Activated naive CD8-positive, alpha-beta T cell treated with anti-CD3 and anti-CD28 coated beads, Interleukin-2, amount 50 U/mL, for 16 hours (primary cell): ENCODE measurements around the gene QRFPR.
"Not testable (repeated sequence)": the region's sequence is repeated elsewhere in the genome, so short reads cannot be mapped to it uniquely, and the experiment has no call there.

Experiments used
- DNase-seq: peaks from one replicate; pipeline ENCODE4 v3.0.0-alpha.2; 2020; ENCODE audit warnings: low read depth, low spot score

QRFPR gene

GRCh38 chr4:121339824-121340223, 41.0 kb downstream of the QRFPR start:
- DNase-seq = no peak

GRCh38 chr4:121339307-121339706, 41.5 kb downstream of the QRFPR start:
- DNase-seq = no peak

DNA sequence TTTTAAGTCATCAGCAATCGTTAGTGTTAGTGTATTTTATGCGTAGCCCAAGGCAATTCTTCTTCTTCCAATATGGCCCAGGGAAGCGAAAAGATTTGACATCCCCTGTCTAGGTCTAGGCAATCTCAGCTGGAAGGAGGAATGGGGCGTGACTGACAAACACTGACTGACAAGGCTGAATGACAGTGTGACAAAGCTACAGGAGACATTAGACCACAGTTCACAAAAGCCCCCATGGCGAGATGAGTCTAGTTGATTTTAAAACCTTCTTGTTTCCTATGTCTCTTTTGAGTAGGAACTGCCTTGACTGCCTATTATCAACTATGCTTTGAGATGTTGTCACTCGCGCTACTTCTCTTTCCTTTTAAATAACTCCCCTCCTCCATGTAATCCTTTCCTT, 42.3 kb downstream of the QRFPR start:
- DNase-seq = no peak

DNA sequence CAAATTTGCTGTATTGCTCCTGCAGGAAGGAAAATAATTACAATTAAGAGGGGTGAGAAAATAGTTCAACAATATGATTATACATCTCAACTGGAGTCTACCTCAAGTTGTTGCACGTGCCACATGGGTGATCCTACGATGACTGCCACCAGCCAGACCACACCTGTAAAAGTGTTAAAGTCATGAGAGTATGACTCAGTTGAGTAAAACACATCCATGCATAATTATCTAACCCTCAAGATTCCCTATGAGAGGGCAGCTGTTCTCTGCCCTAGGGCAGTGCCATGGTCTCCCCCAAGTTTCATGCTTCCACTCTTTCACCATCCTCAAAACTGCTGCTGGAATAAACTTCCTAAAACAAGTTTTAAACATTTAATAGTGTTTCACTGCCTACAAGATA, 44.1 kb downstream of the QRFPR start:
- DNase-seq = no peak

GRCh38 chr4:121330180-121330665, 50.6 kb downstream of the QRFPR start:
- no peak for DNase-seq

DNA sequence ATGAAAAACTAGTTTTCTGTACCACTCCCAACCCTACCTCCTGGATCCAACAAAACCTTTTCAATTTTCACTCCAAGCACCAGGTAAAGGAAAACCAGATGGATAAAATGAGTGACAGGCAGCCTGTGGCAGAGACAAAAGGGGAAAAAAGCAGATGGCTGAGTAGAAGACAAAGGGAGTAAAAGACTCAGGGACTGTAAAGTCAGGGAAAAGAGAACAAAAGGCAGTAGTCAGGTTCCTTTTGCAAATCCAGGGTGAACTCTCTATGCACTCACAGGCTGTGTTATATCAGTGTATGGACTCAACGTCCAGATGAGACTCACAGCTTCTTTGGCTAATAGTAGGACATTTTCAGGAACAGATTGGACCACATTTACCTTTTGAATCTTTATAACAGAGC, 54.2 kb downstream of the QRFPR start:
- DNase-seq = no peak

DNA sequence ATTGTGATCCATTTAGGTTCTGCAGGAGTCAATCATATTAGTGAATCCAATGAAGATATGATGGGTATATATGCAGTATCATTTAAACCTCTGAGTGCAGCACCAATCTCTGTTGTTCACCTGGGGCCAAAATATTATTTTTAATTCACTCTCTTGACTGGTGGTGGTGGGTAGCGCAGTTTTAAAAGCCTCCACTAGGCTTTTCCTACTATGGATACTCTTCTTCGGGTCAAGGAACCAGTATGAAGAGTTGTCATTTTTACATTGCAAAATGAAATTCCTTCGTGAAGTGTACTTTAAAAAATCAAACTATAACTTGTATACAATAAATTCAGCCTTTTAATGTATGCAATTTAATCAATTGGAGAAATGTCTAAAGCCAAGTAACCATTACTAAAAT, 56.5 kb downstream of the QRFPR start:
- no peak for DNase-seq

- no peak for DNase-seq
Measured at GRCh38 chr4:121321466-121321865, 59.4 kb downstream of the QRFPR start.

DNA sequence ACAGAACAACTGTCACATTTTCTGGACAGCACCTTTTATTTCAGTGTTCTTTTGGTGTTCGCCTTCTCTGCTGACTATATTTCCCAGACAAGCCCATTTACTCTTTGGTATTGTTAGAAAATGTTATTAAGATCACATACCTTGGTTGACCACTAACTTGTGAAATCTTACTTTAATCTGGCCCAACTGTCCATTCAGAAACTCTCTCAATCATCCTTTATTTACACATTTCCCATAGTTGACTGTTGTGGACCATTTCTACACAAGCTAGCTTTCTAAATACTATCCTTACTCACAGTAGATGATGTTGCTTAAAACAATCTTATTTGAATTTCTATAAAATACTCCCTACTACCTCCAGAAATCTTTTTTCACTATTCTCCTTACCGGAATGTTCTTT, 64.7 kb downstream of the QRFPR start:
- no peak for DNase-seq

DNA sequence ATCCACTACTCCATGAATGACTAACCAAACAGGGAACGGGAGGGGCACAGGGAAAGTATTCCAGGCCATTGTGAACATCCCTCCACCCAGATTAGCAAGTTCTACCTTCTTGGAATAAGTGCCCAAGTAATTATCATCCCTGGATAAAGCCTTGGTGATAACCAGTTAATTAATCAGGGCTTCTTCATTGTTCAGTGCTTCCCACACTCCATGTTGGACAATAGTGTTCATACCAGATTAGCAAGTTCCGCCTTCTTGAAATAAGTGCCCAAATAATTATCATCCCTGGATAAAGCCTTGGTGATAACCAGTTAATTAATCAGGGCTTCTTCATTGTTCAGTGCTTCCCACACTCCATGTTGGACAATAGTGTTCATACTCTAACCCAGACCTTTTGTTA, 67.4 kb downstream of the QRFPR start:
- DNase-seq = not testable (repeated sequence)

- DNase-seq = no peak
Measured at GRCh38 chr4:121308828-121309227, 72.0 kb downstream of the QRFPR start.

GRCh38 chr4:121308328-121308663, 72.5 kb downstream of the QRFPR start:
- DNase-seq = no peak

GRCh38 chr4:121307445-121308327, 73.1 kb downstream of the QRFPR start:
- DNase-seq = peak; percentile 12

DNA sequence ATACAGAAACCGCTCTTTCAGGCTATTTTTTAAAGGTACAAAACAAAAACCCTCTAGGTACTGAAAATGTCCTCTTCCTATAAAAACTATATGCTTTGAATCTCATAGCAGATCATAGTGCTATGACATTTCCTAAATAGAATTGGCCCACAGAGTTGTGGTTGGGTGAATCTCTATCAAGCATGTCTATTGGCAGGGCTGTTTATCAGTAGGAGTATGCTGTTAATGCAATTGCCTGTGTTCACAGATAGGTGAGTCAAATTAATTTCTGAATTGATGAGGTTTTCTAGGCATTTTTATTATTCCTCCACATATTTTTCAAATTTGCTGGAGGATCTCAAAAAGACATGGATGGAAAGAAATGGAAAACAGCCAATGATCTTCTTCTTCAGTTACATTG, 73.9 kb downstream of the QRFPR start:
- no peak for DNase-seq

DNA sequence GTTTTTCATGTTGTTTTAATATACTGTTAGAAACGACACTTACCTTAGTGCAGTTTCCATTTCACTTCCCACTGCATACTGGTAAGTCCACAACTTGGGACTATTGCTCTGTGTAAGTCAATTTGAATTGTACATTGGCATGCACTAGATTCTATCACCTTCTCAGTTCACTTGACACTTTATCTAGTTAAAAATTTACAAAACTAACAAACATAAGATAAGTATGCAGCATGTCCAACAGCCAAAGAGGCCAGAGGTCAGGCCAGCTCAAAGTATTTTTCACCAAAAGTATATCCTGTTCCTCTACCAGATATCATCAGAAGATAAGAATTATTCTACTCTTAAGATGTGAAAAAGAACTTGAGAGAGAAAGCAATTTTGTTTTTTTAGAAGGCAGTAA, 75.9 kb downstream of the QRFPR start:
- DNase-seq = no peak

DNA sequence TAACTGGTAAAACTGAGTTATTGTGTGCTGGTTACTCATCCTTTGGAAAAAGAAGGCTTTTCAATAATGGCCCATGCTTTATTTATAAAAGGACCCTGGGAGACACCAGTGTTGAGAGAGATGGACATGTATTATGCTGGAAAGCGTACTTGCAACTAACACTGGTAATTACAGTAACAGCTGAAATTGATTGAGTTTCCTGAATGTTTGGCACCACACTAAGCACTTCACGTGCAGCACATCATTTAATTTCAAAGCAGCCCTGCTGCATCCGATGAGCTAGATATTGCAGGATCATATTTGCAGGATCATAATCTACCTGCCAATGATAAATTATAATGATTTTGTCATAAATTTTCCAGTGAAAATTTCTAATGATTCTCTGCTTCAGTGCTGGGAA, 81.5 kb downstream of the QRFPR start:
- no peak for DNase-seq

- DNase-seq = no peak
Measured at GRCh38 chr4:121283319-121283718, 97.5 kb downstream of the QRFPR start.

GRCh38 chr4:121280425-121280824, 100.4 kb downstream of the QRFPR start:
- no peak for DNase-seq

GRCh38 chr4:121278811-121279368, 101.9 kb downstream of the QRFPR start:
- DNase-seq = no peak
